Measurements from ENCODE around the gene CNTNAP2. TPM values are rescaled to one million over a fixed set of nuclear protein-coding genes. Genes with fewer than 3 reads are reported as not detected.
"Not testable (repeated sequence)": the region's sequence is repeated elsewhere in the genome, so short reads cannot be mapped to it uniquely, and the experiment has no call there.

Gene CNTNAP2
- total and polyA plus RNA-seq, 4 donors: not detected

DNA sequence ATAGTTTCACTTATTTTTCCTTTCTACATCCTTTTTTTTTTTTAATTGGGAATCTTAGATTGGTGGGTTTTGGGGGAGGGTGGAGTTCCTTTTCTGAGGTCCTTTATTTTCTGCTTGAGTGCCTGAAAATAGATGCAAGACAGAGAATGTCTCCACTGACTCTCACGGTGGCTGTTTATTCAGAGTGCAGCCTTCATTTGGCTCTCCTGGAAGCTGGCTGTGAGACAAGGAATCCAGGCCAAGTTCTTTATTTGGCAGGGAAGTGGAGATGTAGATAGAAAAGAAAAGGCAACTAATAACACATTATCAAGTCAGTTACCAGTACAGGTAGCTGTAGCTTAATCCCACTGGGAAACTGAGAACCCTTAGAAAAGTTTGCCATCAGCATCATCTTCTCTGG is 118.6 kb downstream of the CNTNAP2 start:
- no peak overlapping the region for H3K27ac ChIP-seq (ENCODE audit: low read depth in 1 of 2, low read length in 2 of 2)
- no peaks in the 10 kb centered on the region for H3K36me3 ChIP-seq (ENCODE audit: control insufficient read depth in 1 of 2, insufficient read depth in 2 of 2, low read length in 1 of 2)
- intact Hi-C loops (cut with DNase I): no loop called here
- DNase-seq: no peak
- no peaks in the 10 kb centered on the region for H3K27me3 ChIP-seq (ENCODE audit: control insufficient read depth in 1 of 2, insufficient read depth in 2 of 2, low read length in 1 of 2)
- WGBS, 2 donors: 5% methylated on average over 1 of the region's 1 CpG
- H3K9me3 ChIP-seq (ENCODE audit: control insufficient read depth, low read length): no peaks in the 10 kb centered on the region
- H3K4me1 ChIP-seq (ENCODE audit: control insufficient read depth in 1 of 2, insufficient read depth in 2 of 2, low read length in 2 of 2): no peaks in the 10 kb centered on the region
- no peak for ATAC-seq (ENCODE audit: low FRiP score)
- H3K4me3 ChIP-seq (ENCODE audit: low read length in 2 of 2): no peak overlapping the region

DNA sequence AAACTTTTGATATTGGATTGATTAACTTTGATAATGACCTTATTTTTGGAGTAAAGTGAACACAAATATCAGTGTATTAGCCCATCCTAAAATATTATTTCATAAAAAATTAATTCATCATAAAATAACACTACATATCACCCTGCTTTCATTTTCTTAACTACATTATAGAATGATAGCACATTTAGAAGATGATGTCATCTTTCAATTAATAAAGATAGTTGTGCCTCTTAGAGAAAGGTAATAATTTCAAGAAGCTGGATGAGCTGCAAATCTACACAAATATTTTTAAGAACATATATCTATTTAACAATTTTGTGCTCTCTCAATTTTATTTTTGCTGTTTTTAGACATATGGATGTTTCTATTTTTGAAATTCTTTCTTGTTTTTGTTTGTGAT is 126.1 kb downstream of the CNTNAP2 start:
- Histone ChIP-seq H3K4me3 (ENCODE audit: low read length in 2 of 2) (no peak overlapping the region), H3K27me3 (ENCODE audit: control insufficient read depth in 1 of 2, insufficient read depth in 2 of 2, low read length in 1 of 2) (no peaks in the 10 kb centered on the region), H3K9me3 (ENCODE audit: control insufficient read depth, low read length) (no peaks in the 10 kb centered on the region), H3K27ac (ENCODE audit: low read depth in 1 of 2, low read length in 2 of 2) (no peak overlapping the region), H3K36me3 (ENCODE audit: control insufficient read depth in 1 of 2, insufficient read depth in 2 of 2, low read length in 1 of 2) (no peaks in the 10 kb centered on the region), H3K4me1 (ENCODE audit: control insufficient read depth in 1 of 2, insufficient read depth in 2 of 2, low read length in 2 of 2) (no peaks in the 10 kb centered on the region)
- ATAC-seq (ENCODE audit: low FRiP score) (no peak), DNase-seq (no peak)
- intact Hi-C loops (cut with DNase I): no loop called here

GRCh38 chr7:146247991-146248390 is 131.4 kb downstream of the CNTNAP2 start:
- H3K27me3 ChIP-seq (ENCODE audit: control insufficient read depth in 1 of 2, insufficient read depth in 2 of 2, low read length in 1 of 2); DNase-seq; intact Hi-C loops (cut with DNase I); H3K4me1 ChIP-seq (ENCODE audit: control insufficient read depth in 1 of 2, insufficient read depth in 2 of 2, low read length in 2 of 2); ATAC-seq (ENCODE audit: low FRiP score); H3K36me3 ChIP-seq (ENCODE audit: control insufficient read depth in 1 of 2, insufficient read depth in 2 of 2, low read length in 1 of 2); H3K4me3 ChIP-seq (ENCODE audit: low read length in 2 of 2); H3K27ac ChIP-seq (ENCODE audit: low read depth in 1 of 2, low read length in 2 of 2); H3K9me3 ChIP-seq (ENCODE audit: control insufficient read depth, low read length): not testable (repeated sequence)
- WGBS, 2 donors: 16 to 18% methylated on average over 15 of the region's 15 CpGs

DNA sequence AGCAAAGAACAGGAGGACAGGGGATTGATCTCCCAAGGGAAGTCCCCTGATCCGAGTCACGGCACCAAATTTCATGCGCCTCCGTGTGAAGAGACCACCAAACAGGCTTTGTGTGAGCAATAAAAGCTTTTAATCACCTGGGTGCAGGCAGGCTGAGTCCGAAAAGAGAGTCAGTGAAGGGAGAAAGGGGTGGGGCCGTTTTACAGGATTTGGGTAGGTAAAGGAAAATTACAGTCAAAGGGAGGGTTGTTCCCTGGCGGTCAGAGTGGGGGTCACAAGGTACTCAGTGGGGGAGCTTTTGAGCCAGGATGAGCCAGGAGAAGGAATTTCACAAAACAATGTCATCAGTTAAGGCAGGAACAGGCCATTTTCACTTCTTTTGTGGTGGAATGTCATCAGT is 132.1 kb downstream of the CNTNAP2 start:
- H3K36me3 ChIP-seq (ENCODE audit: control insufficient read depth in 1 of 2, insufficient read depth in 2 of 2, low read length in 1 of 2); H3K9me3 ChIP-seq (ENCODE audit: control insufficient read depth, low read length); H3K4me1 ChIP-seq (ENCODE audit: control insufficient read depth in 1 of 2, insufficient read depth in 2 of 2, low read length in 2 of 2); H3K27me3 ChIP-seq (ENCODE audit: control insufficient read depth in 1 of 2, insufficient read depth in 2 of 2, low read length in 1 of 2); H3K27ac ChIP-seq (ENCODE audit: low read depth in 1 of 2, low read length in 2 of 2); intact Hi-C loops (cut with DNase I); DNase-seq; ATAC-seq (ENCODE audit: low FRiP score); H3K4me3 ChIP-seq (ENCODE audit: low read length in 2 of 2): not testable (repeated sequence)
- whole genome bisulfite sequencing, 2 donors: 7 to 8% methylated on average over 7 of the region's 7 CpGs

DNA sequence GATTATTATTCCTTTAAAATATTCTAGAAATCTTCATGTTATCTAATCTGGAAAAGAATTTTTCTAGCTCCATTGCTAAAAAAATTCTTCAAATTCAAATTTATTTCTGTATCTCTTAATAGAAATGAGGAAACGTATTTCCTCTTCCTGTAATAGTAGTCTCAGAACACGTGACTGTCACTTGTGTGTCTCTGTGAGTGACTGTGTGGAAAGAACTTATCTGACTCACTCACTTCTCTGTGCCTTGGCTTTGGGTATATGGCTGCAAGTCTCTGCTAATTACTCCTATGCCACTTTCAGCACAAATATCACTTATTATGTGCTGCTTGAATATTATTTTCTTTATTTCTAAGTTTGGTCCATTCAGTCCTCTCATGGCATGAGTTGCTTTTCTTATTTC is 132.7 kb downstream of the CNTNAP2 start:
- Histone ChIP-seq H3K4me3 (ENCODE audit: low read length in 2 of 2) (no peak overlapping the region), H3K4me1 (ENCODE audit: control insufficient read depth in 1 of 2, insufficient read depth in 2 of 2, low read length in 2 of 2) (no peaks in the 10 kb centered on the region), H3K27me3 (ENCODE audit: control insufficient read depth in 1 of 2, insufficient read depth in 2 of 2, low read length in 1 of 2) (no peaks in the 10 kb centered on the region), H3K27ac (ENCODE audit: low read depth in 1 of 2, low read length in 2 of 2) (no peak overlapping the region), H3K9me3 (ENCODE audit: control insufficient read depth, low read length) (no peaks in the 10 kb centered on the region), H3K36me3 (ENCODE audit: control insufficient read depth in 1 of 2, insufficient read depth in 2 of 2, low read length in 1 of 2) (no peaks in the 10 kb centered on the region)
- DNase-seq (no peak), ATAC-seq (ENCODE audit: low FRiP score) (no peak)
- intact Hi-C loops (cut with DNase I): no loop called here
- WGBS, 2 donors: 22 to 30% methylated on average over 2 of the region's 2 CpGs

DNA sequence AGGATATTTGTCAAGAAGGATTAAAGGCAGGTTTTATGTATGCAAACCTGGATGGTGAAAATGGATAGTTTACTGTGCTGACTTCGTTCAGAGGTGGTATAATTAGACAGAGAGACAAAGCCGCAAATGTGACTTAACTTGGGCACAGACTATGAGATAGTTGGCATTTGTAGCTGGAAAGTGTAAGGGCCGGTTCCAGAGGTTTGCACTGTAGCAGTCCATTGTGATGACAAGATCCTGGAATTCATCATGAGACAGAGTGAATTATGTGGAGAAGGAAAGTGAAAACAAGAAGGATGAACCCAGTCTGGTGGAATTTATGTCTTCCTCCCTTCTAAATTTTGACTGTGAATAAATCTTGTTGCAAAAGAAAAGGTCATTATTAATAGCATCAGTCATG is 139.0 kb downstream of the CNTNAP2 start:
- no peak for ATAC-seq (ENCODE audit: low FRiP score)

DNA sequence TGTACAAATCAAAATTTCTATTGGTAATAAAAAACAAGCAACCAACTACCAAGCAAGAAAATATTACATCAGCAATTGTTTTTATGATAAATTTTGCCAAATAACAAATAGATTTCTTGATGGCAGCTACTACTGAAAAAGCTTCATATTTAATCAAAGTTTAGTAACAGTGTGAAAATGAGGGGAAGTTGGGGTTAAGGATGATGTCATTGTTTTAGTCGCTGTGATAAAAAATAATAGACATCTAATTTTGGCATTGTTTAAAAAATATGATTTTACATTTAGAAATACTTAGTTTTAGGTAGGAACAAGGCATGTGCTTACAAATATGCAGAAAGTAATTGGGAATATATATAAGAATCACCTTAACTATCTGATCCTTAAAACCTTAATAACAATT is 145.9 kb downstream of the CNTNAP2 start:
- no peaks in the 10 kb centered on the region for H3K4me1 ChIP-seq (ENCODE audit: control insufficient read depth in 1 of 2, insufficient read depth in 2 of 2, low read length in 2 of 2)
- H3K4me3 ChIP-seq (ENCODE audit: low read length in 2 of 2): no peak overlapping the region
- WGBS, 2 donors: 39 to 43% methylated on average over 1 of the region's 1 CpG
- no peaks in the 10 kb centered on the region for H3K9me3 ChIP-seq (ENCODE audit: control insufficient read depth, low read length)
- H3K27ac ChIP-seq (ENCODE audit: low read depth in 1 of 2, low read length in 2 of 2): no peak overlapping the region
- intact Hi-C loops (cut with DNase I): no loop called here
- ATAC-seq (ENCODE audit: low FRiP score) (no peak), DNase-seq (no peak)
- H3K36me3 ChIP-seq (ENCODE audit: control insufficient read depth in 1 of 2, insufficient read depth in 2 of 2, low read length in 1 of 2): no peaks in the 10 kb centered on the region
- no peaks in the 10 kb centered on the region for H3K27me3 ChIP-seq (ENCODE audit: control insufficient read depth in 1 of 2, insufficient read depth in 2 of 2, low read length in 1 of 2)

More for the DNA sequence above, 139.0 kb downstream of the CNTNAP2 start:
- no peak for DNase-seq
- H3K36me3 ChIP-seq (ENCODE audit: control insufficient read depth in 1 of 2, insufficient read depth in 2 of 2, low read length in 1 of 2): no peaks in the 10 kb centered on the region
- WGBS, 2 donors: 26 to 48% methylated on average over 3 of the region's 3 CpGs
- no peak overlapping the region for H3K27ac ChIP-seq (ENCODE audit: low read depth in 1 of 2, low read length in 2 of 2)
- no peaks in the 10 kb centered on the region for H3K4me1 ChIP-seq (ENCODE audit: control insufficient read depth in 1 of 2, insufficient read depth in 2 of 2, low read length in 2 of 2)
- H3K4me3 ChIP-seq (ENCODE audit: low read length in 2 of 2): no peak overlapping the region
- no peaks in the 10 kb centered on the region for H3K9me3 ChIP-seq (ENCODE audit: control insufficient read depth, low read length)
- no peaks in the 10 kb centered on the region for H3K27me3 ChIP-seq (ENCODE audit: control insufficient read depth in 1 of 2, insufficient read depth in 2 of 2, low read length in 1 of 2)
- intact Hi-C loops (cut with DNase I): no loop called here

DNA sequence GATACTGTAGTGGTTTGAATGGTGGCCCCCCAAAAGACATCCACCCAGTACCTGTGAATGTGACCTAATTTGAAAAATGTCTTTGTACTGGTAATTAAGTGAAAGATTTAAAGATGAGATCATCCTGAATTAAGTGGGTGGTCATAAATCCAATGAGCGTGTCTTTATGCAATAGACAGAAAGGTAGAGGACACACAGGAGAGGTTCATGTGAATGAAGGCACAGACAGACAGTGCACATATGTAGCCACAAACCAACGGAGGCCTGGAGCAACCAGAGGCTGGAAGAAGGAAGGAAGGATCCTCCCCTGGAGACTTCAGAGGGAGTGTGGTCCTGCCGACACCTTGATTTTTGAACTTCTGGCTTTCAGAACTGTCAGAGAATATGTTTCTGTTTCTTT is 160.3 kb downstream of the CNTNAP2 start:
- Histone ChIP-seq H3K4me3 (ENCODE audit: low read length in 2 of 2) (no peak overlapping the region), H3K27me3 (ENCODE audit: control insufficient read depth in 1 of 2, insufficient read depth in 2 of 2, low read length in 1 of 2) (no peaks in the 10 kb centered on the region), H3K4me1 (ENCODE audit: control insufficient read depth in 1 of 2, insufficient read depth in 2 of 2, low read length in 2 of 2) (no peaks in the 10 kb centered on the region), H3K9me3 (ENCODE audit: control insufficient read depth, low read length) (peaks cover 2% of the 10 kb centered on the region), H3K27ac (ENCODE audit: low read depth in 1 of 2, low read length in 2 of 2) (no peak overlapping the region), H3K36me3 (ENCODE audit: control insufficient read depth in 1 of 2, insufficient read depth in 2 of 2, low read length in 1 of 2) (no peaks in the 10 kb centered on the region)
- 82 to 85% methylated on average over 3 of the region's 3 CpGs for WGBS, 2 donors
- ATAC-seq (ENCODE audit: low FRiP score): no peak
- intact Hi-C loops (cut with DNase I): no loop called here
- DNase-seq: no peak

- H3K4me3 ChIP-seq (ENCODE audit: low read length in 2 of 2): no peak overlapping the region
- ATAC-seq (ENCODE audit: low FRiP score) (no peak), DNase-seq (no peak)
- intact Hi-C loops (cut with DNase I): no loop called here
- WGBS, 2 donors: 54 to 61% methylated on average over 1 of the region's 3 CpGs
- no peaks in the 10 kb centered on the region for H3K36me3 ChIP-seq (ENCODE audit: control insufficient read depth in 1 of 2, insufficient read depth in 2 of 2, low read length in 1 of 2)
- no peaks in the 10 kb centered on the region for H3K27me3 ChIP-seq (ENCODE audit: control insufficient read depth in 1 of 2, insufficient read depth in 2 of 2, low read length in 1 of 2)
- no peak overlapping the region for H3K27ac ChIP-seq (ENCODE audit: low read depth in 1 of 2, low read length in 2 of 2)
- no peaks in the 10 kb centered on the region for H3K4me1 ChIP-seq (ENCODE audit: control insufficient read depth in 1 of 2, insufficient read depth in 2 of 2, low read length in 2 of 2)
- H3K9me3 ChIP-seq (ENCODE audit: control insufficient read depth, low read length): no peaks in the 10 kb centered on the region
These were observed 168.8 kb downstream of the CNTNAP2 start for GRCh38 chr7:146285418-146285817.

All from aorta (tissue), 5 donors.